GM12874 (cell line): Measurements from ENCODE around the gene NACAD.

Experiments
- TF ChIP-seq, protein P1 (sequence below): IDR thresholded peaks from 2 replicates; pipeline ENCODE4 v1.5.1; 2011; ENCODE audit warnings: low read depth, mild to moderate bottlenecking, control low read depth, low read length, moderate library complexity; ENCODE audit not compliant: insufficient read depth

The NACAD gene

DNA sequence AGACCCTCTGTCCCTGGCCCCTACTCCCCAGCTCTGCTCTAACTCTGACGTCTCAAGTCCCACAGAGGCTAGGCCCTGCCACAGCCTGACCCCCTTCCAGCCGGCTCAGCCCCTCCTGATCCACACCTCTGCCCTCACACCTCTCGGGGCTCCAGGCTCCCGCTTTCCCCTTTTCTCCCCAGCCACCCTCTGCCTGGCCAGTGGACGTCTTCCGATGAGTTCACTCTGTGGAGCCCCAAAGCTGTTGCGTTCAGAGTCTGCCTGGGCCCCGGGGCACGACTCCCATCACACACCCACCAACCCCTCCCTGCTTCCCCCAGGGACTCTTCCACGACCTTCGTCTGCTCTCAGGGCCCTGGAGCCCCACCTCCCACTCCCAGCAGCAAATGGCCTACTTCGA is 41.1 kb upstream of the NACAD start:
- TF ChIP-seq, protein P1, sequence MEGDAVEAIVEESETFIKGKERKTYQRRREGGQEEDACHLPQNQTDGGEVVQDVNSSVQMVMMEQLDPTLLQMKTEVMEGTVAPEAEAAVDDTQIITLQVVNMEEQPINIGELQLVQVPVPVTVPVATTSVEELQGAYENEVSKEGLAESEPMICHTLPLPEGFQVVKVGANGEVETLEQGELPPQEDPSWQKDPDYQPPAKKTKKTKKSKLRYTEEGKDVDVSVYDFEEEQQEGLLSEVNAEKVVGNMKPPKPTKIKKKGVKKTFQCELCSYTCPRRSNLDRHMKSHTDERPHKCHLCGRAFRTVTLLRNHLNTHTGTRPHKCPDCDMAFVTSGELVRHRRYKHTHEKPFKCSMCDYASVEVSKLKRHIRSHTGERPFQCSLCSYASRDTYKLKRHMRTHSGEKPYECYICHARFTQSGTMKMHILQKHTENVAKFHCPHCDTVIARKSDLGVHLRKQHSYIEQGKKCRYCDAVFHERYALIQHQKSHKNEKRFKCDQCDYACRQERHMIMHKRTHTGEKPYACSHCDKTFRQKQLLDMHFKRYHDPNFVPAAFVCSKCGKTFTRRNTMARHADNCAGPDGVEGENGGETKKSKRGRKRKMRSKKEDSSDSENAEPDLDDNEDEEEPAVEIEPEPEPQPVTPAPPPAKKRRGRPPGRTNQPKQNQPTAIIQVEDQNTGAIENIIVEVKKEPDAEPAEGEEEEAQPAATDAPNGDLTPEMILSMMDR: no peak

DNA sequence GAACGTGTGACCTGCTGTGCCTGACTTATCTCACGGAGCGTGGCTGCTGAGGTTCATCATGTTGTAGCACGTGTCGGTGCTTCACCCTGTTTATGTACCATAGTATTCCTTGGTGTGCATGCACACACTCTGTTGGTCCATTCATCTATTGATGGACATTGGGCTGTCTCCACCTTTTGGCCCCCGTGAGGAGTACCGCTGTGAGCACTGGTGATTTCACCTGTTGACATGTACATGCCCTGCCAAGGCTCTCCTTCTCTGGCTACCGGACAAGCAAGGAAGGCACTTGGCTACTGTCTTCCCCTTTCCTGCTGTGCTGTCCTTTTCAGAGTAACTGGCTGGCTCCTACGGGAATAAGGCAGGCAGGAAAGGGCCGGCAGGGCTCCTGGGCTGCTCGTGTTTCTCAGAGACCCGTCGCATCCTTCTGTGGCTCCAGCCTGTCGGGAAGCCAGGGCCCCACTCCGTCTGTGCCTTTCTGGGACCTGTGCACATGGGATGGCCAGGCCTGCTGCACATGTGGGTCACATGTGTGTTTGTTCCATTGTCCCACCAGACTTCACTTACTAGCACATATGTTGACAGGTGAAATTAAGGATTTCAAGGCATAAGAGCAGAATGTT is 40.5 kb upstream of the NACAD start:
- TF ChIP-seq, protein P1: no peak

DNA sequence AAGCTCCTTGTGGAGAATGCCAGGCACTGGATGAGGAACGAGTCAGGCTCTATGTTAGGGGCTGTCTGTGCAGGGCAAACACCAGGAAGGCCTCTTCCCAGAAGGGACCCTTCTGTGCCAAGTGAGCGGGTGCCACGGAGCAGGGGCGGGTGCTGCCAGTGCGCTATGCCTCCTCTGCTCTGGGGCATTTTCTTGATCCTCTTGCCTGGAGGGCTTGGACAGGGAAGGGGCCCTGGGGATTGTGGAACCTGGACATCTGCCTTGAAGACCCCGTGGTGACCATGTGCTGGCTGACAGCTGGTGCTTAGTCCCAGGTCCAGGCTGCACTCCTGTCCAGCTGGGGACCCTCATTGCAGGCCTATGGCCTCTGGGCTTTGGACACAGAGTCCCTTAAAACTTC is 38.2 kb upstream of the NACAD start:
- TF ChIP-seq, protein P1: no peak

DNA sequence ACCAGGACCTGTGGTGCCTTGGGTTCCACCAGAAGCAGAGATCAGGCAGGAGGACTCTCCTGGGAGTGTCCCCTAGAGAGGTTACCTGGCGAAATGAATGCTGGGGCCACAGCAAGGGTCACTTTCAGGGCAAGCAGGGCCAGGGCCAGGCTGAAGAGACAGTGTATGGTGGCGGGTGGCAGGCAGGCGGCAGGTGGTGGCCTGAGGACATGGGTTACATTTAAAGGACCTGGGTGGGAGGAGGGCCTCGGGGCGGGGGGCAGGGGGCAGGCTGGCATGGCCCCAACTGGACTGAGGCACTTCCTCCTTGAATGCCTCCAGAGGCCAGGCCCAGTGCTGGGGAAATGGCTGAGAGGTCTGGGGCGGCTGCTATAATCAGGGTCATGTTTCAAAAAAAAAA is 37.4 kb upstream of the NACAD start:
- TF ChIP-seq, protein P1: no peak

DNA sequence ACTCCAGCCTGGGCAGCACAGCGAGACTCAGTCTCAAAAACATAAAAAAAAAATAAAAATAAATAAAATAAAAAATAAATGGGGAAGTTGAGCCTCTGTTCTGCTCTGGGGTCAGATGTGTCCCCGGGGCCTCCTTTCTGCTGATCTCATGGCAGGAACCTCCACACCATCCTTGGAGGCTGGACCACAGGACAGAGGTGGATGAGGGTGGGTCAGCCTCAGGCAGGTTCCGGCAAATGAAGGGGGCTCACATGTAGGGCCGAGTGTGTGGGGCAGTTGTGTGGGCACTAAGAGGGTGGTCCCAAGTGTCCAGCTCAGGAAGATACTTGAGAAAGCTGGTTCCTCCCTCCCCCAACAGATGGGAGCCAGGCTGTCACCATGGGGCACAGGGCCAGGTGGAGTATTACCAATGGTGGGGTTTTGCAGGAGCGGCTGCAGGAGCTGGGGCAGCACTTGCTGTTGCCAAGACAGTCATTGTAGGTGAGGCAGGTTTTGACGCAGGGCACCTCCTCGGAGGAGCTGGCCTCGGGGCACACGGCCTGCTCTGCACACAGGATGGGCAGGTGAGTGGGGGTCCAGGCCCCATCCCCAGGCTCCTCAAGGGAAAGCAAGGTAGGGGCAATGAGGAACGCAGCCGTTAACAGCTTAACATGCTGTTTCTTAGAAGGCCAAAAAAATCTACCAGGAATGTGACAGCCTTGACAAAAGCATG is 36.6 kb upstream of the NACAD start:
- TF ChIP-seq, protein P1: no peak

DNA sequence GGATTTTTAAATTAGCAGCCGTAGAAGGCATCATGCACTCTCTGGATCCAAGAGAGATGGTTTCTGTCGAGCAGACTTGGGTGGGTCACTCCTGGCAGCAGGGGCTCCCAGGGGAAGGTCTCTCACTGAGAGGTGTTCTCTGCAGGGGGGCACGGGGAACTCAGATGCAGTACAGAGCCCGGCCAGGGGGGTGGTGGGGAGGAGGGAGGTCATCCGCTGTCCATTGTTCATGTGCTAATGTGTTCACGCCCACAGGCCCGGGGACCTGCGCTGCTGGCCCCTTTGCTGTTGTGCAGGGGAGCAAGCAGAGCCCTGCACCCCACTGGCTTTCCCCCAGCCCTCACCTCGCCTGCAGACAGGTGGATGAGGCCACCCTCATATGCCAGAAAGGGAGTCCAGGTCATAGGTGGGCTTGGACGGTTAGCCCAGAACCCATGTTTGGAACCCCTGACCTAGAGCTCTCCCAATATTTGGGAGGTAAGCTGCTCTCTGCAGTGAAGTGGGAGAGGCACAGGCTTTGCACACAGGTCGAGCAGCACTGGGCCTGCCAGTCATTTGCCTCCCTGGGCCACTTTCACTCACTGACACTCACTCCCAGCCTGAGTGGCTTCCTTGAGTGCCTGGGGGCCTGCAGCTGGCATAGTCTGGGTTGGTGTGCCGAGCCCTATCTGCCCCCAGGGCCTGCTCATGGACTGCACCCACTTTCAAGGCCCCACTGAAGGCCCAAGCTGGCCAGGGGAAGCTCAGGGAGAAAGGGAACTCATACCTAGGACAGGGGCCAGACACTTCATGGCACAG is 35.3 kb upstream of the NACAD start:
- TF ChIP-seq, protein P1: no peak

DNA sequence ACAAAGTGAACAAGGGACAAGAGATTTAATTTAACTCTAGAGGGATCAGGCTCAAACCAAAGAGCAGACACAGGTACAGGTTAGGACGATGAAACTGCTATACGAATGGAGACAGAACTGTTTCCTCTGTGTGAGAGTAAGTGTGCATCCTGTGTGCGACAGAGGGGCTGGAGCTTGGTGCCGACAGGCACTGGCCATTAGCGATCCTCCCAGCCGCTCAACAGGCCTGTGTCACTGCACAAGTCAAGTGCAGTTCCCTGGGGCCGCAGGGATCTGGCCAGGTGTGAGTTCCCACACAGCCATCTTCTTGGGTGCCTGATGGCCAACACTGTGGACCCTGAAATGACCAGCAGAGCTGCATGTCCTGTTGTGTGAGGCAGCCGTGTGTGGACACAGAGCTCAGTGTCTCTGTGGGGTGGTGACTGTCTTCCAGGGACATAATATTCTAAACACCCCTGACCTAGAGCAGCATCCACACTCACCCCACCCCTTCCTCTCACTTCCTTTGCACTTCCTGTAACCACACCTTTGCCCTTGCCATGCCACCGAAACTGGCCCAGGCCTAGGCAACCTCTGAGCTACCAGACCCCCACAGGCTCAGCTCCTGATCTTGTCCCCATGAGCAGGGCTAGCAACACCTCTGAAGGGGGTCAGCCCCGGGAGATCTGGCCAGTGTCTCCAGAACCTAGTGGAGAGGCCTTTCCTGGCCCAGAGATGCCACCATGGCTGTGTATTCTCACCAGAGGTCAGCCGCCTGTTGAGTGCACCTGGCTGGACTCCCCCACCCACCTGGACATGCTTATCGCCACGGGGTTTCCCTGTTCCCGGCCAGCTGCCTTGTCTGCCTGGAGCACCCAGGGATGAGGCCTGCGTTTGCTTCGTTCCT is 34.4 kb upstream of the NACAD start:
- TF ChIP-seq, protein P1: no peak
